LHCN-M2 (cell line): ENCODE measurements around the gene NSUN7. TPM values are rescaled to one million over a fixed set of nuclear protein-coding genes. Genes with fewer than 3 reads are reported as not detected.
"Not testable (repeated sequence)": the region's sequence is repeated elsewhere in the genome, so short reads cannot be mapped to it uniquely, and the experiment has no call there.

Source experiments
- DNase-seq: peaks from one replicate; pipeline ENCODE4 v3.0.0-alpha.2; 2012; ENCODE audit warnings: low read depth
- polyA plus RNA-seq: library from polyadenylated mRNA; unstranded; fragments of >200 nt; gene quantifications from one replicate; pipeline ENCODE4 v1.2.1, GENCODE V29; 2012; ENCODE audit warnings: missing spikeins
- total RNA-seq: library from RNA; depleted of rRNA; stranded (reverse); fragments of >200 nt; gene quantifications from 2 replicates; pipeline ENCODE4 v1.2.3, GENCODE V29; 2014; rRNA removed

The NSUN7 gene
- total RNA-seq = not detected in 2 replicates
- 0.06 TPM for polyA plus RNA-seq

- no peak for DNase-seq
Measured at GRCh38 chr4:40749717-40750460, at the start of gene NSUN7. TSS of gene NSUN7 (plus strand) at chr4:40749955. CDS start at chr4:40750694, 739 bp downstream.

DNA sequence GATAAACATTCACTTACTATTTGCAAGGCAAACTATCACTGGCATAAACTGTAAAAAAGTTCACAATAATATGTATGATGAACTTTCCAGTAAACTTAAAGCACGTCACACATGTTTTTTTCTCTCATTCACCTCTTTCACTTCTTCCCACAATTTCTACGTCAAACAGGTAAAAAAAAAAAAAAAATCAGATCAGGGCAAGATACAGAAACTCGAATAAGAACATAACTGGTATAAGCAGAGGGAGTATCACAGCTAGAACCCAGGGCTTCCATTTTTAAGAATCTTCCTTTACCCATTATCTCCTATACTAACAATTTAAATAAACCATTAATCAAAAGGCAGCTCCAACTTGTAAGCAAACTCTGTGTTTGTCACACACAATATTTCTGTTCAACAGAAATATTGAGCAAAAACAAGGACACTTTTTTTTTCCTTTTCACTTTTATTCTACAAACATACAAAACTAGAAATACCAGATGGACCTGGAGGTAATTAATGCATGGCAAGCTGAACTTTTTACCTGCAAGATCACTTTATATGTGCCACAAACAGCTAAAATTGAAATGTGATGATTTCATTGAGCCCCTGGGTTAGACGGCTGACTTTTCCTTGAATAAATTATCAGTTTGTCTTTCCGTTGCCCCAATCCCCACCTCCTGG is 47.5 kb upstream of the NSUN7 start:
- DNase-seq = no peak

- DNase-seq = no peak
Measured at GRCh38 chr4:40702800-40703151, 47.0 kb upstream of the NSUN7 start.

GRCh38 chr4:40704073-40704472 is 45.7 kb upstream of the NSUN7 start:
- DNase-seq = no peak

GRCh38 chr4:40710484-40711254 is 39.1 kb upstream of the NSUN7 start:
- DNase-seq = peak; percentile 13

DNA sequence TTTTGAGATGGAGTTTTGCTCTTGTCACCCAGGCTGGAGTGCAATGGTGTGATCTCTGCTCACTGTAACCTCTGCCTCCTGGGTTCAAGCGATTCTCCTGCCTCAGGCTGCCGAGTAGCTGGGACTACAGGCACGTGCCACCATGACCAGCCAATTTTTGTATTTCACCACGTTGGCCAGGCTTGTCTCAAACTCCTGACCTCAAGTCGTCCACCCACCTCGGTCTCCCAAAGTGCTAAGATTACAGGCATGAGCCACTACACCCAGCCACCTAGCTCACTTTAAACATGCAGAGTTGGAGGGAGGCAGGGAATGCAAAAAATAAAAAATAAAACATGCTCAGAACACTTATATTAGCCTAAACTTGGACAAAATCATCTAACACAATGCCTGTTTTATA is 36.8 kb upstream of the NSUN7 start:
- not testable (repeated sequence) for DNase-seq

- DNase-seq = no peak
Measured at GRCh38 chr4:40713798-40714197, 36.0 kb upstream of the NSUN7 start.

DNA sequence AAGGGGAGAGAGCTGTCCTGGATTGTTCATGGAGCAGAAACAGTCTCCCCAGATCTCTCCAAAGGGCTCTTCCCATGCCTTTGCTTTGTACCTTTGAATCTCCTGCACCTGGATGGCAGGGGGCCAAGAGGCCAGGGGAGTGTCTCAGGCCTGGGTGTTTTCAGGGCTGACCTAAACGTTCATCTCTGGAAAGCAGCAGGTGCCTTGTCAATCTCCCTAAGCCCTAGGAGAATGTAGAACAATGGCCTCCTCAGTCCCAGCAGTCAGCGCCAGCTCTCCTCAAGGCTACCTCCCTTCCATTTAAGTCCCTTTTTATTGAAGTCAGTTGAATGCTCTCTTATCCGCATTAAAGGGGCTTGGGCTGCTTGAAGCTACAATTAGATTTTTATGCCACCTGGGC is 31.2 kb upstream of the NSUN7 start:
- DNase-seq = no peak

GRCh38 chr4:40719008-40719623 is 30.6 kb upstream of the NSUN7 start:
- DNase-seq = peak; percentile 33

DNA sequence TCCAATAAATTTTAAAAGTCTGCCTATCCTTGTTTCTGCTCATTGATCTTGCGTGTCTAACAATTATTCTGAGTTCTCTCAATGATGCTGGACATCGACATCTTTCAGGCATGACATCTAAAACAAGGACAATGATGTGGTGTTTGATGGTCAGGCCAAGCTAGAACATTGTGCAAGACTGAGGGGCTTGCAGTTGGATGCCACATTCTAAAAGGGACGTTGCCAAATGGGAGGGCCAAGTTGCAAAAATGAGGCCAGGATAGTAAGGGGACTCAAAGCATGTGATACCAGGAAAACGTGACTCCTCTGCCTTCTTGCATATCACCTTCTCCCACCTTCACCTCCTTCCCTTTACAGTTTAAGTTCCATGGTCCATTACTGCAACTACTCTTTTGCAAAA is 29.4 kb upstream of the NSUN7 start:
- no peak for DNase-seq

GRCh38 chr4:40720916-40721315 is 28.8 kb upstream of the NSUN7 start:
- DNase-seq = no peak

GRCh38 chr4:40721730-40722171 is 28.0 kb upstream of the NSUN7 start:
- DNase-seq = no peak

DNA sequence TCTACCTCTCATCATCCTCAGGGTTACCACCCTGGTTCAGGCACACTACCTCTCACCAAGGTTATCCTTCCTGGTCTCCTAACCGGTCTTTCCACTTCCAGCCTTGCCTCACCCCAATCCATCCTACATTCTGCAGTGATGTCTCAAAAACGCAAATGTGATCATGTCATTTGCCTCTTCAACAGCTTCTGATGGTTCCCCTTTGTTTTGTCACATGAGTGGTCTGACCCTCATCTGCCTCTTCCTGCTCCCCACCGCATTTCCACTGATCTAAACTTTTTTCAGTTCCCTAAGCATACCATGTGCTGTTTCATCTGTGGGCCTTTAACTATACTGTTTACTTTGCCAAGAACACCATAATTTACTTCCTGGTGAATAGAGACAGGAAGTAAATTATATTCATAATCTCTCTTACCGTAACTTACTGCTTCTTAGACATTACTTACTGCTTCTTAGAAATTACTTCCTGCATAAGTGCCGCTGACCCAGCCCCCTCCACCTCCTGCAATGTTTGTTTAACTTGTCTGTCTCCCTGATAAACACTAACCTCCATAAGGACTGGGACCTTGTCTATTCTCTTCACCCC is 27.1 kb upstream of the NSUN7 start:
- DNase-seq = no peak

DNA sequence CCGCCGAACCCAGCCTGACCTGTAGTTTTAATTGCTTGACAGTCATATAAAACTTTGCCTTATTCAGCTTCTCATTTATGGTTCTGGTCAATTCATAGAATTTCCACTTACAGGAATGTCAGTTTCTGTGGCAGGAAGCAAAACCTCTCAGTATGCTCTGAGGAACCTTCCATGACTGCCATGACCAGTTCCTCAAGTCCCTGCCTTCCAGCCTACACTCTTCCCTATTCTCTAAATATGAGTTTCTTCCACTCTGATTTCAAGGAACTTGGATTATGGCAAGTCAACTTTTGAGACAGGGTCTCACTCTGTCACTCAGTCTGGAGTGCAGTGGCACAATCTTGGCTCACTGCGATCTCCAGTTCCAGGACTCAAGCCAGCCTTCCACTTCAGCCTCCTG is 26.0 kb upstream of the NSUN7 start:
- DNase-seq = no peak

DNA sequence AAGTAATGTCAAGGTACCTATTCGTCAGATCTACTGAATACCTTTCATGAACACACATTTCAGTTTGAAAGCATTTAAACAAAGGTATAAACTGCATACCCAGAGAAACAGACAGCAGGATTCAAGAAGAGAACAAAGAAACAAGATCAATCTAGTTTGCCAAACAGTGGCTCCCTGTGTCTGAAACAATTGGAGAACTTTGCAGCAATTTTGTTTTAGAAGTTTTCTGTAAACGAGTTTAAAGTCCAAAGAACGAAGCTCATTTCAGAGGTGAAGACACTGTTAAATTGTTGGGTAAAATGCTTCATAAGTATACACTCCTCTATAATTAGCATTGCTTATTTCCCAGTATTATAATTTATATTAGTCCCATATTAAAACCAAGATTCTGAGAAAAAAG is 21.4 kb upstream of the NSUN7 start:
- no peak for DNase-seq

- no peak for DNase-seq
Measured at GRCh38 chr4:40729555-40729954, 20.2 kb upstream of the NSUN7 start.

DNA sequence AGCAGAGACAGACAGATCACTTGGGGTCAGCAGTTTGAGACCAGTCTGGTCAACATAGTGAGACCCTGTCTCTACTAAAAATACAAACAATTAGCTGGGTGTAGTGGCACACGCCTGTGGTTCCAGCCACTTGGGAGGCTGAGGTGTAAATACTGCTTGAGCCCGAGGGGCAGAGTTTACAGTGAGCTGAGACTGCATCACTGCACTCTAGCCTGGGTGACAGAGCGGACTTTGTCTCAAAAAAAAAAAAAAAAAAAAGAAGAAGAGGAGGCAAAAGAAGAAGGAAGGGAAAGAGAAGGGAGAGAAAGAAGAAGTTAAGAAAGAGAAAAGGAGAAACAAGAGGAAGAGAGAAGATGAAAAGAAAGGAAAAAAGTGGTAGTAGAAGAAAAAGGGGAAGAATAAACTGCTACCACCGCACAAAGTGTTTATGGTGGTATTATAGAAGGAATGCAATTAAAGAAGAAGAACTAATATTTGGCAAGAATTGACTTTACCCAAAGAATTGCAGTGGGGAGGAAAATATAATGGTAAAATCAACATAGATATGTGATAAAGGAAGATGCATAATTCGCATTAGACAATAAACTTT is 19.6 kb upstream of the NSUN7 start:
- DNase-seq = no peak

- no peak for DNase-seq
Measured at GRCh38 chr4:40731361-40731760, 18.4 kb upstream of the NSUN7 start.

DNA sequence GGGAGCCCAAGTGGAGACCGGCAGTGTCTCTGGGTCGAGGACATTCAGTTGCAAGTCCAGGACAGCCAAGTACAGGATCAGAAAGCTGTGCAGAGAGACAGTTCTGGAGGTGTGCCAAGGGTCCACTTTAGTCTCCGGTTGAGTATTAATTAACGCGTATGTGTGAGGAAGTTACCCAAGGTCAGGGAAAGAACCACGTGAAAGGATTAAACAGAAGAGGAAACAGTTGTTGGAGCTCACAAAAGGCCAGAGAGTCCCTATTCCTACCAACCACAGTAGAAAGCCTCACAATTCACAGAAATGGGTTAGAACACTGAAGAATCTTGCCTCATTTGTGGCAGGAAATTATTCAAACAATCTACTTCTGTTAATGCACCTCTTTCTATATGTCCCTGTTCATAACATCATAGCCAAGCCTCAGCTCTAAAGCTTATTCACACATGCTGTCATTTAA is 17.9 kb upstream of the NSUN7 start:
- DNase-seq = no peak

- DNase-seq = no peak
Measured at GRCh38 chr4:40733752-40734151, 16.0 kb upstream of the NSUN7 start.

DNA sequence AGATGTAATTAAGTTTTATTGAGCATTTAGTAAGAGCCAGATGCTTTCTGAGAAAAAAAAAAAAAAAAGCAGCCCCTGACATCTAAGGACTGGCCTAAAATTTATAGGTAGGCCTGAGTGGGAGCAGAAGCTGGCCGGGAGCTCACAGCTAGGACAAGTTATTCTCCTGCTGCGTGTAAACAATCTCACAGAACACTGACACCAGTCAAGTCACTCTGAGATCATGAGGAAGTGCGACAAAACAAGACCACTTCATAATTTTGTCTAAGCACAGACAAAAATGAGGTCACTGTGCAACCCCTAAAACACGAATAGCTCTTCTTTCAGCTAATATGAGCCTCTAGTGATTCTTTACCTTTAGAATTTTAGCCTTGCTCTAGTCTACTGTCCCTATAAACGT is 15.3 kb upstream of the NSUN7 start:
- DNase-seq = no peak
